Stimulated activated effector memory CD8-positive, alpha-beta T cell treated with anti-CD3 and anti-CD28 coated beads, Interleukin-12 subunit alpha, Interleukin-12 subunit beta, amount 100 ng/mL, for 72 hours (primary cell): Measurements from ENCODE around the gene HEPACAM.

Experiments
- ATAC-seq: fragments of 150-1000 bp; cut with Tn5 transposase; 2 replicates; pipeline ENCODE4 v1.10.0; 2021
- DNase-seq, 2 donors: peaks; one replicate each; pipeline ENCODE4 v3.0.0; 2021 to 2022; ENCODE audit warnings: low spot score in 2 of 2
- H3K27ac Mint-ChIP-seq: one replicate; pipeline ENCODE4 v1.8.0; 2022; ENCODE audit warnings: mild to moderate bottlenecking, mixed read lengths
- H3K36me3 Mint-ChIP-seq: one replicate; pipeline ENCODE4 v1.8.0; 2022; ENCODE audit warnings: mild to moderate bottlenecking, mixed read lengths
- H3K4me1 Mint-ChIP-seq: one replicate; pipeline ENCODE4 v1.8.0; 2022; ENCODE audit warnings: mixed read lengths
- H3K4me3 Mint-ChIP-seq: one replicate; pipeline ENCODE4 v1.8.0; 2022; ENCODE audit warnings: mild to moderate bottlenecking, mixed read lengths
- H3K9me3 Mint-ChIP-seq: one replicate; pipeline ENCODE4 v1.8.0; 2022; ENCODE audit warnings: mixed read lengths

Gene HEPACAM

GRCh38 chr11:124896821-124897391 is 38.9 kb downstream of the HEPACAM start:
- ATAC-seq (no peak), DNase-seq (peak in 1 of 2 donors; percentile 37)
- no peaks in the 10 kb centered on the region for H3K36me3 Mint-ChIP-seq
- no peaks in the 10 kb centered on the region for H3K9me3 Mint-ChIP-seq
- H3K4me1 Mint-ChIP-seq: peaks cover 6% of the 10 kb centered on the region
- no peak overlapping the region for H3K27ac Mint-ChIP-seq
- no peak overlapping the region for H3K4me3 Mint-ChIP-seq

GRCh38 chr11:124896071-124896750 is 39.6 kb downstream of the HEPACAM start:
- DNase-seq: peak in 1 of 2 donors; percentile 39
- no peaks in the 10 kb centered on the region for H3K36me3 Mint-ChIP-seq
- H3K27ac Mint-ChIP-seq: no peak overlapping the region
- H3K4me1 Mint-ChIP-seq: peaks cover 6% of the 10 kb centered on the region
- H3K4me3 Mint-ChIP-seq: no peak overlapping the region
- ATAC-seq: no peak
- H3K9me3 Mint-ChIP-seq: no peaks in the 10 kb centered on the region

GRCh38 chr11:124895471-124895971 is 40.3 kb downstream of the HEPACAM start:
- Mint-ChIP-seq H3K4me3 (no peak overlapping the region), H3K4me1 (peaks cover 6% of the 10 kb centered on the region), H3K36me3 (no peaks in the 10 kb centered on the region), H3K27ac (no peak overlapping the region), H3K9me3 (no peaks in the 10 kb centered on the region)
- ATAC-seq (no peak), DNase-seq (no peak)

DNA sequence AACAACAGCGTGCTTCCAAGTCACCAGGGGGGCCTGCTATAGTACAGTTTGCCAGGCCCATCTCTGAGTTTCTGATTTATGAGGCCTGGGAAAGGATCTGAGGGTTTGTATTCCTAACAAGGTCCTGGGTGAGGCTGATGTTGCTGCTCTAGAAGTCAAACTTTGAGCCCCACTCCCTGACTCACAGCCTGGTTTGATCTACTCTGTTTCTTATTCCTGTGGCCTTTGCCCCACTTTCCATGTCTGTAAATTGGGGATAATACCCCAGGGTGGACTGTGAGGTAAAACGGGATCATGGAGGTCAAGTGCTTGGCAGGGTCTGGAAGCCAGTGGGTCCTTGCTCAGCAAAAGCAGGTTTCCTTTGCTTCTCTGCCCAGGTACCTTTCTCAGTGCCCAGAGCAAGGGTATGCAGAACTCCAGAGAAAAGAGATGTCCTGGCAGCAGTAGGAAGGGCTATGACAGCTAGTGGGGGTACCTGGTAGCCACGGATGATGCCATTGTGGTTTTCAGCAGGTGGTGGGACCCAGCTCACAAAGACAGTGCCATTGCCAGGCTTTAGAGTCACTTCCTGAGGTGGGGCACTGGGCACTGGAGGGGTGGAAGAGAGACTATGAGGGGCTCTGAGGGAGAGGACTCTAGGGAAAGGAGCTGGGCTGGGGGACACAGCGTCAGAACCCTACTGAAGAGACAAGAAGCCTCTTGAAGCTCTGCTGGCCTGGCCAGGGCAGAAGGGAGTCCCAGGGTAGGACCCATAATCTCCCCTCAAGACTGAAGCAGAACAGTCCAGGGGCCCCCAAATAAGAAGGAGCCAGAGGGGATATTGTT is 41.0 kb downstream of the HEPACAM start:
- Mint-ChIP-seq H3K27ac (no peak overlapping the region), H3K9me3 (no peaks in the 10 kb centered on the region), H3K4me3 (no peak overlapping the region), H3K36me3 (no peaks in the 10 kb centered on the region), H3K4me1 (peaks cover 6% of the 10 kb centered on the region)
- ATAC-seq: no peak
- no peak for DNase-seq

- Mint-ChIP-seq H3K4me1 (peaks cover 6% of the 10 kb centered on the region), H3K27ac (no peak overlapping the region)
- DNase-seq: peak in 1 of 2 donors; percentile 37
Measured at GRCh38 chr11:124893781-124894401, 42.0 kb downstream of the HEPACAM start.

GRCh38 chr11:124892750-124893454 is 42.9 kb downstream of the HEPACAM start:
- ATAC-seq: no peak
- Mint-ChIP-seq H3K4me3 (no peak overlapping the region), H3K9me3 (no peaks in the 10 kb centered on the region), H3K27ac (no peak overlapping the region), H3K4me1 (peaks cover 6% of the 10 kb centered on the region), H3K36me3 (no peaks in the 10 kb centered on the region)
- peak in 1 of 2 donors; percentile 32 for DNase-seq

More at GRCh38 chr11:124893781-124894401, 42.0 kb downstream of the HEPACAM start:
- no peak for ATAC-seq
- no peak overlapping the region for H3K4me3 Mint-ChIP-seq
- no peaks in the 10 kb centered on the region for H3K9me3 Mint-ChIP-seq
- H3K36me3 Mint-ChIP-seq: no peaks in the 10 kb centered on the region

DNA sequence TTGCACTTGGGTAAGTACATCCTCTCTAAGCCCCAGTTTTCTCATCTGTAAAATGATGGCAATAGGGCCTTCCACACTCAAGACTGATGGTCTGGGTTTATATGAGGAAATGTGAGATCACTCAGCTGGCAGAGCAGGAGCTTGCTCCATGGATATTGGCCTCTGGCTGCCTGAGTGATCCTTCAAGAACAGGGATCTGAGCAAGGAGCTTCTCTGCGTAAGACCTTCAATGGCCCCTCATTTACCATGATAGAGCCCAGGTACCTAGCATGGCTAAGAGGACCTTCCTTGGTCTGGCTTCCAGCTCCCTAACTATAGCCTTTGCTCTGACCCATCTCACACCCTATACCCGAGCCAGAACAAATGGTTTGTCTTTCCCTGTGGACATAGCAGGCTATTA is 43.7 kb downstream of the HEPACAM start:
- Mint-ChIP-seq H3K4me1 (peaks cover under 1% of the 10 kb centered on the region), H3K36me3 (no peaks in the 10 kb centered on the region), H3K9me3 (no peaks in the 10 kb centered on the region), H3K27ac (no peak overlapping the region), H3K4me3 (no peak overlapping the region)
- ATAC-seq: no peak
- peak in 1 of 2 donors; percentile 20 for DNase-seq

GRCh38 chr11:124891373-124891861 is 44.4 kb downstream of the HEPACAM start:
- peak in 1 of 2 donors; percentile 35 for DNase-seq
- Mint-ChIP-seq H3K4me3 (no peak overlapping the region), H3K36me3 (no peaks in the 10 kb centered on the region), H3K4me1 (no peaks in the 10 kb centered on the region), H3K9me3 (no peaks in the 10 kb centered on the region), H3K27ac (no peak overlapping the region)
- no peak for ATAC-seq

DNA sequence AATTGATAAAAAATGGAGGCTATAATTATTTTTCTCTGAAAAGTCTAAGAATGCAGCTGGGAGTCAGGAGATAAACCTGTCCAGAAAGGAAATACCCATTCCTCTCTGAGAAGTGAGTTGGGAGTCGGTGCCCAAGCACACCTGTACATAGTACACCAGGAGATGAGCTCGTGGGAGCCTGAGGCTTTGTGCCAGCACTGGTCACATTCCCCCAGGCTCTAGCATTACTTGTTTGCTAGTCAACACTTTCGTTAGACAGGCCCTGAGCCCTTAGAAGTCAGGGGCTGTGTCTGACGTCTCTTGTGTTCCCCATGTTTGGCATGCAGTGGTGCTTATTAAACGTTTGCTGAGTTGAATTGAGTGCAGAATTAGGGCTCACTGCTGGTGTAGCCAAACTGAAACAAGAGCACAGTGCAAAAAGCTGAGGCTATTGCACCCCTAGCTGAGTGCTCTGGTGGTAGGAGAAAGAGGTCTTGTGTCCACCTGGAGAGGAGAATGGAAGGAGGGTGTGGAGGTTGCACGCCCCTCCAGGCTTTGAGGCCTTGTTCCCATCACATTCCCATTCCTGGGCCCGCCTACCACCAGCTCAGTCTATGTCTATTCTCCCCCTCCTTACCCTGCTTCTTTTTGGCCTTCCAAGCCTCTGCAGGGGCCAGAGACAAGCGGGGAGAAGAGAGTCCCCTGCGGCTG is 45.0 kb downstream of the HEPACAM start:
- no peaks in the 10 kb centered on the region for H3K9me3 Mint-ChIP-seq
- H3K27ac Mint-ChIP-seq: no peak overlapping the region
- no peaks in the 10 kb centered on the region for H3K4me1 Mint-ChIP-seq
- no peak overlapping the region for H3K4me3 Mint-ChIP-seq
- H3K36me3 Mint-ChIP-seq: no peaks in the 10 kb centered on the region
- DNase-seq (peak in 1 of 2 donors; percentile 36), ATAC-seq (no peak)

GRCh38 chr11:124890151-124890550 is 45.7 kb downstream of the HEPACAM start:
- H3K27ac Mint-ChIP-seq: no peak overlapping the region
- no peaks in the 10 kb centered on the region for H3K4me1 Mint-ChIP-seq
- H3K4me3 Mint-ChIP-seq: no peak overlapping the region

GRCh38 chr11:124889191-124890091 is 46.4 kb downstream of the HEPACAM start:
- H3K36me3 Mint-ChIP-seq: no peaks in the 10 kb centered on the region
- H3K4me1 Mint-ChIP-seq: no peaks in the 10 kb centered on the region
- no peak for ATAC-seq
- no peak for DNase-seq
- no peaks in the 10 kb centered on the region for H3K9me3 Mint-ChIP-seq
- no peak overlapping the region for H3K27ac Mint-ChIP-seq
- H3K4me3 Mint-ChIP-seq: no peak overlapping the region

More at GRCh38 chr11:124890151-124890550, 45.7 kb downstream of the HEPACAM start:
- ATAC-seq: no peak
- H3K36me3 Mint-ChIP-seq: no peaks in the 10 kb centered on the region
- H3K9me3 Mint-ChIP-seq: no peaks in the 10 kb centered on the region
- DNase-seq: peak in 1 of 2 donors; percentile 8

DNA sequence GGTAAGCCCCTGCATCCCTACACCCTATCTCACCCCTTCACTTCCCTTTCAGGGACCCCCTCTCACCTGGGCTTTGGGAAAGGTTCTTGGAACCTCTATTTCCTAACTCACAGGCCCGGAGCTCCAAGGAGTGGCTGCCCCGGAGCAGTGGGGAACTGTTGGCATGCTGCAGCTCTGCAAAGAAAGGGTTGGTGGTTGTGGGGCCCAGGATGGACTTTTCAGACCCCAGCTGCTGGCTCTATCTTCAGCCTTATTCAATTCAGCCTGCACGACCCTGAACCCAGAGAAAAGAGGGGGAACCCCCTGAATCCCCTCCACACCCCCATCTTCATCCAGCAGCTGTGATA is 48.2 kb downstream of the HEPACAM start:
- Mint-ChIP-seq H3K36me3 (no peaks in the 10 kb centered on the region), H3K27ac (no peak overlapping the region), H3K4me1 (no peaks in the 10 kb centered on the region), H3K9me3 (no peaks in the 10 kb centered on the region), H3K4me3 (no peak overlapping the region)
- ATAC-seq (no peak), DNase-seq (no peak)

DNA sequence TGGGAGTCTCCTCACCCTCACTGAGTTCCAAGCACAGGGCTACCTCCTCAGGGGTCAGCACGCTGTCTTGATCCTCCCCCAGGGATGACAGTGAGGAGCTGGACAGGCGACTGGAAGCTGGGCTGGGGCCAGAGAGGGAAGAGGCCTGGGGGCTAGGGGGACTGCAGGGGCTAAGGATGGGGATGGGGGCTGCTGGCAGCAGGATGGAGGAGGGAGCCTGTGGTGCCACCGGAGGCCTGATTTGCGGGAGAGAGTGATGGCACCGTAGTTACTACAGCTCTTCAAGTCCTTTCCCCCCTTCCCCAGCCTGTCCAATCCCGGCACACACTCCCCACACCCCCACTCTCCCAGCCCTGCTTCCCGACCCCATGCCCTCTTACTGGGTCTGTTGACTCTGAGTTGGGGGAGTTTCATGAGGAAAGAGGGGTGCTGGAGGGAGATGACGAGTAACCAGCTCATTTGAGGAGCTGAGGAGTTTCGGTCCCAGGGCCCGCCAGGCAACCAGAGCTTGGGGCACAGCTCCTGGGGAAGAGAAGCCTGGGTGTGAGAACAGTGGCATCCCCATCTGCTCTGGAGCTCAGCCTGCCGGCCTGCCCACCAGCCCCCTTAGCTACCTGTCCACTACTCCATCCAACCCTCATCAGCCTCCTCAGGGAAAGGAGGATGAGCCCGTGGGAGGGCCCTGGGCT is 48.7 kb downstream of the HEPACAM start:
- Mint-ChIP-seq H3K27ac (no peak overlapping the region), H3K4me3 (no peak overlapping the region), H3K4me1 (no peaks in the 10 kb centered on the region), H3K36me3 (no peaks in the 10 kb centered on the region), H3K9me3 (no peaks in the 10 kb centered on the region)
- DNase-seq (no peak), ATAC-seq (no peak)
